GM21825 (cell line): Measurements from ENCODE around the gene CASQ2.

ENCODE experiments used
- ATAC-seq: cut with Tn5 transposase; IDR thresholded peaks from one replicate; pipeline ENCODE4 v1.9.1; 2021; ENCODE audit warnings: mild to moderate bottlenecking, moderate library complexity; ENCODE audit not compliant: unreplicated experiment

The CASQ2 gene

DNA sequence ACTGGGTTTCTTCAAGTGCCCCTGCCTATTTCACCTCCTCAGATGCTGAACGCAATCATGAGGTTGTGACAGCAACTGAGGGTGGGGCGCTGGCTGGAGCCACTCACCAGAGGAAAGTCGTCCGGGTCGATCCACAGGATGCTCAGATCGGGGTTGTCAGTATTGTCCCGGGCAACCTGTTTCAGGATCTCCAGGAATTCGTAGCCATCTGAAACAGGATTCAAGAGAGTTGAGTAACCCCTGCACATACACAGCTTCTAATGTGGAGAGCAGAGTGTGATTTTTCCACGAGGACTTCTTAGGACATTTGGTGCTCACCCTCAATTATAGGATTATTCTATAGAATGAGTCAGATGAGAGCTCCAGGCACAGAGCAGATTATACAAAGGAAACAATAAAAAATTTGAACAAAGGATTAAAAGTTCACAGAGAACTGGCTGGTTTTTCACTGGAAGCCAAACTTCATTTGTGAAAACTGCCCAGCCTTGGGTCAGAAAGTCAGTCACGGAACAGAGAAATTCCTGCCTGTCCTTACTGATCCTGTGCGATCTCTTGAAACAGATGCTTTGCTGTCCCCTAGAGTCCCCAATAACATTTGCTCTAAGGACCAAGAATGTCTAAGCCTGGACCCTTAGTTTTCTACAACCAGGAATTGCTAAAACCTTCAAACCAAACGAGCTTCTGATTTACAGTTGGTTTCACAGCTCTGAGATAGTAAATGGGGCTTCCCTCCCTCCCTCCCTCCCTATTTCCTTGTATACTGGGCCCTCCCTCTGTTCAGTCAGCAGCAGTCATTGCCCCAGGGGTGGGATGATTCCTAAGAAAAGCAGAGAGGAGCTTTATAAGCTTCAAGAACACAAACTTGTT is 63.2 kb downstream of the CASQ2 start:
- no peak for ATAC-seq

DNA sequence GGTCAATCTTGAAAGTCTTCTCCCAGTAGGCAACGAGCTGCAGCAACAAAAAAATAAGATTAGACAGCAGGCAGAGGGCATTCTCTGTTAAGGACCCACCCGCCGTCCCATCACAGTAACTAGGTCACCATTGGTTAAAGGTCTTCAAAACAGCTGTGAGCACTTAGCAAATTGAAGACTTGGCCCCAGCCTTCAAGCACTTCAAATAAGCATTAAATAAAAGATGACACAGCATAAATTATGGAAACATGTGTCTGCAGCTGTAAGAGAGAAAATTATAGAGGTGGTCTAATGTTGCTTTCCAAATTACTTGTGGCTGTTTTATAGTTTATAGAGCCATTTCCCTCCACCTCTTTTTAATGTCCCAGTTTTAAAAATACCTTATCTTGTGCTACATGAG is 65.6 kb downstream of the CASQ2 start:
- no peak for ATAC-seq

- ATAC-seq = no peak
Measured at GRCh38 chr1:115701090-115701489, 67.4 kb downstream of the CASQ2 start.

DNA sequence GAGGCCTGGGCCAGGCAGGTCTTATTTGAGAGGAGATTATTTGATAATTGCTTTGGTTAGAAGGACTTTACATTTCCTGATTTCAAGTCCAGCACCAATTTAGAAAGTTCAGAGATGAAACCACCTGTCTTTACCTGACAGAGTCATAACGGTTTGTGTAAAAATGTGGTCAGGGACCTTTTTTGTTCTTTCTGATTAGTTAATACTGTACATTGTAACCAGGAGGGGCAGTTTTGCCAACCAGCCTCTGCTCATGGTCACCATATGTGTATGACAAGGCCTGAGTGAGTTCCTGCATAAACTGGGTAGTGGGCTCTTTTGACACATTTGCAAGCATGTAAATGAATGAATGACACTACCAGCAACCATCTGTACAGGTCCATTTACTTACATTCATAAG is 70.9 kb downstream of the CASQ2 start:
- ATAC-seq = no peak

DNA sequence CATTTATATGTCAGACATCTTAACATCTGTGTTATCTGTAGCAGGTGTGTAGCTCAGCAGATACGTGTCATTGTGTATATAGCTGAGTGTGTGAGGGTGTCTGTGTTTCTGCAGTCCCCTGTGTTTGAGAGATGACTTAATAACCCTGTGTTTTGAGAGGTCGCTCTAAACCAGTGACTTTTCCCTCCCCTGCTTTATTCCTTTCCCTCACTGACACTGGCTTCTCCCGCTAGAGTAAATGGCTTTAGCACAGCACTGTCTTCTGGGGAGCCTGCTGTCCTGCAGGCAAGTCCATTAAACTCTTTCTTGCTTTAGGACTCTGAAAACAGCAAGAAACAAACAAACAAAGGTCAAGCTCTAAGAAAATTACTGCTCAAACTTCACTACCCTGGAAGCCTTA is 73.7 kb downstream of the CASQ2 start:
- ATAC-seq = no peak

DNA sequence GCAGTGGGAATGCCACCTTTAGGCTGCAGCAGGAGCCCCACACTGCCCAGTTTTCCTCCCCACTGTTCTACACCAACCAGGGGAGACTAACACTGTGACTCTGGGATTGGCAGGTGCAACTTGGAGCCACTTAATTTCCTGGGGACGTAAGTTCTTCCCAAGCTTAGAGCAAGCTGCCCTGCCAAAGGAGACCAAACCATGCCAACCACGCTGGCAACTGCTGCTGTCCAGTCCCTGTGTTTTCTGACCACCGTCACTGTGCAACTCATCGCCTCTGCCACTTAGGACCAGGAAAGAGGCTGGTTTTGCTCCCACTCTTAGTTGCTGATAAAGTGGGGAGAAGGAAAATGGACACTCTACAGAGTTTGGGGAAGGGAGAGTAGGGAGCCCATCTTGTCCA is 76.3 kb downstream of the CASQ2 start:
- no peak for ATAC-seq

GRCh38 chr1:115690972-115691371 is 77.5 kb downstream of the CASQ2 start:
- no peak for ATAC-seq

DNA sequence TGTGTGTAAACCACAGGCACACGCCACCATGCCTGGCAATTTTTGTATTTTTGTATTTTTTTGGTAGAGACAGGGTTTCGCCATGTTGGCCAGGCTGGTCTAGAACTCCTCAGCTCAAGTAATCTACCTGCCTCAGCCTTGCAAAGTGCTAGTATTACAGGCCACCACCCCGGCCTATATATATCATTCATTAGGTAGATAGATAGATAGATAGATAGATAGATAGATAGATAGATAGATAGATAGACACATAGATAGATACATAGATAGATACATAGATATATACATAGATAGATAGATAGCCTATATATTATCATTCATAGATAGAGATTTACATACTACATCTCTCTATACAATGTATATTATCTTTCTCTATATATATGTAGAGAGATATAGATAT is 80.8 kb downstream of the CASQ2 start:
- no peak for ATAC-seq

GRCh38 chr1:115685029-115685705 is 83.3 kb downstream of the CASQ2 start:
- no peak for ATAC-seq

GRCh38 chr1:115682792-115683191 is 85.7 kb downstream of the CASQ2 start:
- ATAC-seq = no peak

DNA sequence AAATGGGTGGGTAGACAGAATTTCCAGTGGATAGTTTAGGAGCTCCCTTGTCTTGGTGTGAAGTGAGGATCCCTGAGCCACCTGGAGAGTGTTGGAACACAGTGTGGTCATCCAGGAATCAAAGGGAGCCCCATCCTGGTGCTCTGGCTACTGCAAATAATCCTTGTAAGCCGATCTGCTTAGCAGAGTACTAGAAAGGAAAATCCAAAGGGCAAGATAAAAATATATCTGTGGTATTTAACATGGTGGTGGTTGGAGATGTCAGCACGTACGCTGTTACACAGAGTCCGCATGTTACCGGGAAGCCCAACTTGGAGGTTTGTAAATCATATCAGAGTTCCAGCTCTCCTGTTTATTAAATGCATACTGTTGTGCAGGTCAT is 87.8 kb downstream of the CASQ2 start:
- ATAC-seq = no peak

- no peak for ATAC-seq
Measured at GRCh38 chr1:115679141-115679611, 89.3 kb downstream of the CASQ2 start.

DNA sequence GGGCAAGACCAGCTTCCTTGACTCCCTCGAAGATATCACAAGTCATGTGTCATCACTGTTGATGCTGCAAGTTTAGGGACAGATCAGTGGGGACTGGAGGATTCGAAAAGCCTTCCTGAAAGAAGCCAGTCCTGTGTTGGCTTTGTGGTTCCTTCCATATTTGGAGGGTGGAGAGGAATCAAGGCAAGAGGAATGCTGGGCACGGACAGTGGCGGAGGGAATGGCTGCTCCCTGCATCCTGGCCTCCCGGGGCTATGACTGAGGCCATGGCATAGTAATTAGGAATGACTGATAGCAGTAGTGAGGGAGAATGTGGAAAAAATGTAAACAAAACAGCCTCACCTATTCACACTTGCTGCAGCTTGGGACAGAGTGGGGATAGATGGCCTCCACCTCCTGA is 90.4 kb downstream of the CASQ2 start:
- no peak for ATAC-seq

DNA sequence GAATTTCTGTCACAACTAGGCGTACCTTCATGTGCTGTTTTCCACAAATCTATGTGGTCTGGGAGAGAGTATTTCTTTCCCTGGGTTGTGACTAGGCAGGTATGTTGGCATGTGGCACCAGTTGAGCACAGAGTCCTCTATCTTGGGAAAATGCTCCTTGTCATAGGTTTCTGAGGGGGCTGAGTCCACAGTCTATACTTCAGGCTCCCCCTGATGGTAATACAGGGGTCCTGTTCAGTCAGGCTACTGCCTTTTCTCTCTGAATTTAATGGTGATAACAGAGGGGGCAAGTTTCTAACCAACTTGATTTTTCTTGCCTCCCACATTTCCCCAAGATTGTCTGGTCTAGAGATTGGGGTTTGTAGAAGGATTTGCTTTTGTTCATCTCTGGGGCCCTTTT is 90.9 kb downstream of the CASQ2 start:
- no peak for ATAC-seq

DNA sequence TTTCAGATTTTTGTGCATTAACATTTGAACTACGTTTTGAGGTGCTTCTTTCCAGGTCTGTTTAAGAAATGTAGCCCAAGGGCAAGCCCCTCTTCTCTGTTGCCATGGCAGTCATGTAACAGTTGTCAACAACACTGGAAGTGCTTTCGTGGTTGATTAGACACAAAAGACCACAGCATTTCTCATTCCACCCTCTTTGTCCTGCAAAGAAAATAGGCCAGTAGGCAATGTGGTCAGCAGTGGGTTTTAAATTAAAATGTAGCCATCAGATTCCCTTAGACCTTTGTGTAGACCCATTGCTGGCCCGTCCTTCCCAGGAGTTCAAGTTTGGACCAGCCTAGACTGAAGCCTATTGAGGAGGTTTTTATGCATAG is 91.3 kb downstream of the CASQ2 start:
- no peak for ATAC-seq

DNA sequence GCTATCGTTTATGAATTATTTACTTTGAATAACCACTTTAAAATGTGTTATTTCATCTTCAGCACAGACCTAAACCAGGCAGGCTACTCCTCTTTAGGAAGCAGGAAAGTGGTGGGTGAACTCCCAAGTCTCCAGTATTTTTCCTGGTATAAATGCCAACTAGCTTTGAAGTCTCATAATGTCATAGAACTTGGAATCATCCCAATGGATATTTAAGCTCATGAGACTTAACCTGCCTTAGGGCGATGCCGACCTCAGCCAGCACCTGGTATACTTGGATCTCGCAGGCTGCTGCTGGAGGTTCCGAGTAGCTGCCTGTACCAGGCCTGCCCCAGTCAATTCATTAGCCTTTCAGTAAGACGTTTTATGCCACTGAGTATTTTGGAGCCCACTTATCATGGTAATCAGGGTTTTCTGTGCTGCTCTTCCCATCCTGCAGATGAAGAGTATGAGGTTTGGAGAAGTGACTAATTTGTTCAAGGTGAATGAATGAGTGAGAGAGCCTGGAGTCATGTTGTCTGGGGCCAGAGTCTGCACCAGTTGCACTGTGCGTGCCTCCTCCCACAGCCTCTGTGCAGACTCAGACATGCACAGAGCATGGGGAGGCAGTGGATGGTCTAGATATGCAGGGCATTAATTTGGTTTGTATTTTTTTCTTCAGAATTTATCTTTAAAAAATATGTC is 91.9 kb downstream of the CASQ2 start:
- ATAC-seq = no peak

DNA sequence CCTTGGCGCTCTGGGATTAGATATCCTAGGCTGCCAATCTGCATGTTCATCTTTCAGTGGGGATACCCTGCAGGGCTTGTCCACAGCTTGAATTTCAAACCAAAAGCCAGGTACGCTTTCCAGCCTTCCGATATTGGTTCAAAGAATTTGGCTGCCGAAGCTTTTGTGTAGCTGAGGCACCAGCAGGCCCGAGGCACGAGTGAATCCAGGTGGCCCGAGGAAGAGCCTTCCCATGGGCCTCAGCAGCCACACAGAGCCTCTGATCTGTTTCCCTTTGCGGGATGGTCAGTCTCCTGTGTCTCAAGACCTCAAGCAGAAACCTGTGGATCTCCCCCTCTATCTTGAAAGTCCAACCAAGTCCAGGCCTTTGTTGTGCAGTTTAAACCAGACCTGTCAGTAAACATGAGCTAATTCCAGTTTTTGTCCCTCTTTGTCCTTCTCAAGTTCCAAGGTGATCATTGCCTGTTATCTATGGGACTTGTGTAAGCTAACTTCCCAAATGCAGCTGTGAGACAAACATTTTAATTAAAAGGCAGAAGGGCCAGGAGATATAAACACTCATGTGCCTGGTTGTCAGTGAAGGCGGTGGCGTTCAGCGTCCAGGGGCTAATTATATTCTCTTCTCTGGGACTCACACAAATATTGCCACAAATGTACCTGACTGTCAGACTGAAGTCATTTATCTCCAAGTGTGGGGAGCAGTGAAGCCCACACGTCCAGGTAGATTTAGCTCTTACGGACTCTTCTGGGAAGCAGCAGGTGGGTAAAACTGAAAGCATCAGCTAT is 96.1 kb downstream of the CASQ2 start:
- no peak for ATAC-seq

- ATAC-seq = no peak
Measured at GRCh38 chr1:115671176-115671934, 97.2 kb downstream of the CASQ2 start.

DNA sequence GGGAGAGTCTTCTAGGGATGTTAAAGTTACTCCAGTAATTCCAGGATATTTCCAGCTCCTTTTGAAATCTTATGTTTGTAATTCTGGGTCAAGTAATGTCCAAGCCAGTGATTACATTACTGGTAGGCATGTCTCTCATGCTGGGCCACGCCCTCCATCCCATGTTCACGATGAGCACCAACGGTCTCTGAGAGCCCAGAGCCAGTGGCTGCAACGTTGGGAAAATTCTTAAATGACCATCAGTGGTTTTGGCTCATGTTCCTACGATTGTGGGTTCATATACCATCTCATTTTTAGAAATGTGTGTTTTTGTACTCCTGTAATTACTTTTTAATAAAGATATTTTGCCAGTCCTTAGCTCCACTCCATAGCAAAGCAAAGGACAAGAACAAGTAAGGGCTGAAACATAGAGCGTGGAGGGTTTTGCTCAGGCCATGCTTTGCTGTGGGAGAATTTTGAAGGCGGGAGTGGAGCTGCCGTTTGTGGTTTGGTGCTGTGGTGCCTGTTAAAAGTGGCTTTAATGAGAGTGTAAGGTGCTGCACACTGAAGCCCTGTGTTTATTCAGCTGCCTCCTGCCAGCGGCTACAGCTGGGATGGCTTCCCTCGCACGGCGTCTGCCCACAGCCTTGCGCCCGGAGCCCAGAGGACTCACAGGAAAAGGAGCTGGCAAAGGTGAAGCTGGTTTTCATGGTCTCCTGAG is 97.9 kb downstream of the CASQ2 start:
- ATAC-seq = no peak

DNA sequence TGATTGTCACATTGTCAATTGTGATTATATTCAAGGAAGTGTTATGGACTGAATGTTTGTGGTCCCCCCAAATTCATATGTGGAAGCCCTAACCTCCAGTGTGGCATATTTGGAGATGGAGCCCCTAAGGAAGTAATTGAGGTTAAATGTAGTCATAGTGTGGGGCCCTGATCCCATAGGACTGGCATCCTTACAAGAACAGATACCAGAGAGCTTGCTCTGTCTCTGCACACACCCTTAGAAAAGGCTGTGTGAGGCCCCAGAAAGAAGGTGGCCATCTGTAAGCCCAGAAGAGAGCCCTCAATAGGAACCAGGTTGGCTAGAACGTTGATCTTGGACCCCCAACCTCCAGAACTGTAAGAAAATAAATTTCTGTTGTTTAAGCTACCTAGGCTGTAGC is 98.6 kb downstream of the CASQ2 start:
- ATAC-seq = no peak
